ENCODE data around the gene STPG3. TPM values are rescaled to one million over a fixed set of nuclear protein-coding genes. Genes with fewer than 3 reads are reported as not detected.

The STPG3 gene
- total RNA-seq, 1 donor from 2014 or later, result not detected

DNA sequence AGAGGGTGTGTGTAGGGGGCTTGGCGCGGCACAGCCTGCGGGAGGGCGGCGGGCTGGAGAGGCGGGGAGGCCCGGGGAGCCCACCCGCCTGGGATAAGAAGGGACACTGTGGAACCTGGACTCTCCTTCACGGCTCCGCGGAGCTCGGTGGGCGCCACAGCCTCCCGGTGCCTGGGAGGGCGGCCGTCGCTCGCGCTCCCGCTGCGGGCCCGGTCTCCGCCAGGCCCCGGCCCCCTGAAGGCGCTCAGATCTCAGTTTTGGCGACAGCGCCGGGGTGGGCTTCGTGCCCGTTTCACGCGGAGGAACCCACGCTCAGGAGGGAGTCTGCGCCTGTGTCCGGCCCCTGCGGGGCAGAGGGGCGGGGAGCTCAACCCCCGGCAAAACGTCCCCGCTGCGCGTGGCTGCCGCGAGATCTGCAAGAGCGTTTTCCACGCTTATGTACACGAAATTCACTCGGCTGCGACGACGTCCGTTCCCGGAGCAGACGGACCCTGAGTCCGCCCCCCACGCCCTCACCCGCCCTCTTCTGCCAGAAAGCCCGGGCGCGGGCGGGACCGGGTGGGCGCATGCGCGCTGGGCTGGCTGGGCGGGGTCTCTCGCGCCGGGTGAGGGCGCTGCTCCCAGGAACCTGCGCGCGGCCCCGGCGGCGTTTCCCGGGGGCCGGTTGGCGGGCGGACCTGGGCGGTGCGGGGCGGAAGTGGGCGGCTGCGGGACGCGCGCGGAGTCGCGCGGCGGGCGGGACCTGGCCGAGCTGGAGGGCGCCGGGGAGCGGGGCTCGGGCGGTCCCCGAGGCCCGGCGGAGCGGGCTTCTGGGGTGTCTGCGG, 3.8 kb downstream of the STPG3 start, which contains the start of gene NELFB:
Gene NELFB (plus strand): TSS at position 704 of the 824 bp plus-strand sequence.
- H3K27me3 Mint-ChIP-seq (ENCODE audit: unreplicated experiment), result peaks cover 6% of the 10 kb centered on the region
- H3K27ac Mint-ChIP-seq (ENCODE audit: unreplicated experiment), result peak within 1 kb of the TSS; percentile 67
- TF ChIP-seq, protein P1, sequence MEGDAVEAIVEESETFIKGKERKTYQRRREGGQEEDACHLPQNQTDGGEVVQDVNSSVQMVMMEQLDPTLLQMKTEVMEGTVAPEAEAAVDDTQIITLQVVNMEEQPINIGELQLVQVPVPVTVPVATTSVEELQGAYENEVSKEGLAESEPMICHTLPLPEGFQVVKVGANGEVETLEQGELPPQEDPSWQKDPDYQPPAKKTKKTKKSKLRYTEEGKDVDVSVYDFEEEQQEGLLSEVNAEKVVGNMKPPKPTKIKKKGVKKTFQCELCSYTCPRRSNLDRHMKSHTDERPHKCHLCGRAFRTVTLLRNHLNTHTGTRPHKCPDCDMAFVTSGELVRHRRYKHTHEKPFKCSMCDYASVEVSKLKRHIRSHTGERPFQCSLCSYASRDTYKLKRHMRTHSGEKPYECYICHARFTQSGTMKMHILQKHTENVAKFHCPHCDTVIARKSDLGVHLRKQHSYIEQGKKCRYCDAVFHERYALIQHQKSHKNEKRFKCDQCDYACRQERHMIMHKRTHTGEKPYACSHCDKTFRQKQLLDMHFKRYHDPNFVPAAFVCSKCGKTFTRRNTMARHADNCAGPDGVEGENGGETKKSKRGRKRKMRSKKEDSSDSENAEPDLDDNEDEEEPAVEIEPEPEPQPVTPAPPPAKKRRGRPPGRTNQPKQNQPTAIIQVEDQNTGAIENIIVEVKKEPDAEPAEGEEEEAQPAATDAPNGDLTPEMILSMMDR (IDR thresholded peaks at IDR 0.05; ENCODE audit: unreplicated experiment), result no peak

GRCh38 chr9:137255448-137256114, 4.5 kb downstream of the STPG3 start:
- TF ChIP-seq, protein P1 (IDR thresholded peaks at IDR 0.05; ENCODE audit: unreplicated experiment), result no peak
- Mint-ChIP-seq H3K36me3 (ENCODE audit: low read depth, unreplicated experiment) (no peaks in the 10 kb centered on the region), H3K9me3 (ENCODE audit: unreplicated experiment) (no peaks in the 10 kb centered on the region), H3K27me3 (ENCODE audit: unreplicated experiment) (peaks cover 6% of the 10 kb centered on the region), H3K27ac (ENCODE audit: unreplicated experiment) (no peak overlapping the region), H3K4me1 (ENCODE audit: unreplicated experiment) (peaks cover 13% of the 10 kb centered on the region), H3K4me3 (ENCODE audit: unreplicated experiment) (peak overlapping the region; percentile 95)
- no peak for DNase-seq (ENCODE audit: low spot score)

More for the DNA sequence above, 3.8 kb downstream of the STPG3 start, which contains the start of gene NELFB:
- DNase-seq (ENCODE audit: low spot score), result peak; percentile 90
- H3K4me1 Mint-ChIP-seq (ENCODE audit: unreplicated experiment), result peaks cover 13% of the 10 kb centered on the region
- H3K4me3 Mint-ChIP-seq (ENCODE audit: unreplicated experiment), result peak within 1 kb of the TSS; percentile 95
- H3K36me3 Mint-ChIP-seq (ENCODE audit: low read depth, unreplicated experiment), result no peaks in the 10 kb centered on the region
- no peaks in the 10 kb centered on the region for H3K9me3 Mint-ChIP-seq (ENCODE audit: unreplicated experiment)

GRCh38 chr9:137256362-137256761, 5.3 kb downstream of the STPG3 start:
- H3K27ac Mint-ChIP-seq (ENCODE audit: unreplicated experiment), result no peak overlapping the region
- TF ChIP-seq, protein P1 (IDR thresholded peaks at IDR 0.05; ENCODE audit: unreplicated experiment), result no peak
- H3K27me3 Mint-ChIP-seq (ENCODE audit: unreplicated experiment), result peaks cover 6% of the 10 kb centered on the region
- no peak for DNase-seq (ENCODE audit: low spot score)
- peaks cover 13% of the 10 kb centered on the region for H3K4me1 Mint-ChIP-seq (ENCODE audit: unreplicated experiment)
- peak overlapping the region; percentile 95 for H3K4me3 Mint-ChIP-seq (ENCODE audit: unreplicated experiment)
- H3K36me3 Mint-ChIP-seq (ENCODE audit: low read depth, unreplicated experiment), result no peaks in the 10 kb centered on the region
- no peaks in the 10 kb centered on the region for H3K9me3 Mint-ChIP-seq (ENCODE audit: unreplicated experiment)

- H3K4me3 Mint-ChIP-seq (ENCODE audit: unreplicated experiment), result peak overlapping the region; percentile 95
- H3K27me3 Mint-ChIP-seq (ENCODE audit: unreplicated experiment), result peaks cover 6% of the 10 kb centered on the region
- TF ChIP-seq, protein P1 (IDR thresholded peaks at IDR 0.05; ENCODE audit: unreplicated experiment), result no peak
- peaks cover 13% of the 10 kb centered on the region for H3K4me1 Mint-ChIP-seq (ENCODE audit: unreplicated experiment)
- peaks cover 3% of the 10 kb centered on the region for H3K36me3 Mint-ChIP-seq (ENCODE audit: low read depth, unreplicated experiment)
- peak overlapping the region; percentile 75 for H3K27ac Mint-ChIP-seq (ENCODE audit: unreplicated experiment)
- no peaks in the 10 kb centered on the region for H3K9me3 Mint-ChIP-seq (ENCODE audit: unreplicated experiment)
- no peak for DNase-seq (ENCODE audit: low spot score)
These were observed 5.8 kb downstream of the STPG3 start for GRCh38 chr9:137256856-137257255.

Measured in endothelial cell (in vitro differentiated cells).